Smooth muscle cell (in vitro differentiated cells): ENCODE data around the gene TOM1L2. TPM values are rescaled to one million over a fixed set of nuclear protein-coding genes. Genes with fewer than 3 reads are reported as not detected.

Source experiments
- DNase-seq: peaks from one replicate; lab custom pipeline; 2025; ENCODE audit not compliant: unreplicated experiment; lab: John Stamatoyannopoulos, UW
- H2AFZ ChIP-seq: fragments of 200-600 bp; sonication (generic); 2 replicates; pipeline ENCODE4 v1.6.0; 2016; ENCODE audit warnings: antibody characterized with exemption, low read depth, mild to moderate bottlenecking
- H3F3A ChIP-seq: fragments of 200-600 bp; sonication (generic); 2 replicates; pipeline ENCODE4 v1.6.0; 2017; ENCODE audit warnings: antibody characterized with exemption, low read depth
- H3K27ac ChIP-seq: fragments of 200-600 bp; sonication (generic); 2 replicates; pipeline ENCODE4 v1.5.1; 2016; ENCODE audit warnings: low read depth, mild to moderate bottlenecking
- H3K27me3 ChIP-seq: fragments of 200-600 bp; sonication (generic); 2 replicates; pipeline ENCODE4 v1.6.1; 2016; ENCODE audit warnings: low read depth, mild to moderate bottlenecking
- H3K36me3 ChIP-seq: fragments of 200-600 bp; sonication (generic); 2 replicates; pipeline ENCODE4 v1.5.1; 2016; ENCODE audit warnings: low read depth
- H3K4me1 ChIP-seq: fragments of 200-600 bp; sonication (generic); 2 replicates; pipeline ENCODE4 v1.5.1; 2016; ENCODE audit warnings: low read depth
- H3K4me2 ChIP-seq: fragments of 200-600 bp; sonication (generic); 2 replicates; pipeline ENCODE4 v1.6.0; 2016; ENCODE audit warnings: mild to moderate bottlenecking
- H3K4me3 ChIP-seq: fragments of 200-600 bp; sonication (generic); 2 replicates; pipeline ENCODE4 v1.5.1; 2016; ENCODE audit warnings: mild to moderate bottlenecking
- H3K79me2 ChIP-seq: fragments of 200-600 bp; sonication (generic); 2 replicates; pipeline ENCODE4 v1.6.0; 2016; ENCODE audit warnings: low read depth, mild to moderate bottlenecking
- H3K9ac ChIP-seq: fragments of 200-600 bp; sonication (generic); 2 replicates; pipeline ENCODE4 v1.6.0; 2016; ENCODE audit warnings: low read depth
- H3K9me3 ChIP-seq: fragments of 200-600 bp; sonication (generic); replicated peaks from 2 replicates; pipeline ENCODE4 v1.5.1; 2016; ENCODE audit warnings: low read depth
- H4K20me1 ChIP-seq: fragments of 200-600 bp; sonication (generic); 2 replicates; pipeline ENCODE4 v1.6.0; 2016; ENCODE audit warnings: low read depth
- WGBS: methylation state at CpG from one replicate; pipeline ENCODE4 v1.1.7; 2016; ENCODE audit warnings: low lambda C conversion rate; 5-methylcytosine and 5-hydroxymethylcytosine counted together
- polyA plus RNA-seq: library from polyadenylated mRNA; unstranded; fragments of >200 nt; fragmentation: Nextera tagmentation; extraction: Ambion mirVana; gene quantifications from 2 replicates; pipeline ENCODE4 v1.2.1, GENCODE V29; 2016
- total RNA-seq: library from RNA; depleted of rRNA; stranded (reverse); fragments of >200 nt; gene quantifications from 2 replicates; pipeline ENCODE4 v1.2.3, GENCODE V29; 2014
- TF ChIP-seq, protein P1 (sequence below): fragments of 200-600 bp; sonication (generic); IDR thresholded peaks from 2 replicates; pipeline ENCODE4 v1.5.1; 2017; ENCODE audit warnings: borderline replicate concordance, mild to moderate bottlenecking, antibody characterized with exemption; ENCODE audit not compliant: insufficient read depth, poor library complexity, severe bottlenecking

TOM1L2 gene
- total and polyA plus RNA-seq, 2 experiments from 2014 or later: 20.3 to 27.0 TPM

DNA sequence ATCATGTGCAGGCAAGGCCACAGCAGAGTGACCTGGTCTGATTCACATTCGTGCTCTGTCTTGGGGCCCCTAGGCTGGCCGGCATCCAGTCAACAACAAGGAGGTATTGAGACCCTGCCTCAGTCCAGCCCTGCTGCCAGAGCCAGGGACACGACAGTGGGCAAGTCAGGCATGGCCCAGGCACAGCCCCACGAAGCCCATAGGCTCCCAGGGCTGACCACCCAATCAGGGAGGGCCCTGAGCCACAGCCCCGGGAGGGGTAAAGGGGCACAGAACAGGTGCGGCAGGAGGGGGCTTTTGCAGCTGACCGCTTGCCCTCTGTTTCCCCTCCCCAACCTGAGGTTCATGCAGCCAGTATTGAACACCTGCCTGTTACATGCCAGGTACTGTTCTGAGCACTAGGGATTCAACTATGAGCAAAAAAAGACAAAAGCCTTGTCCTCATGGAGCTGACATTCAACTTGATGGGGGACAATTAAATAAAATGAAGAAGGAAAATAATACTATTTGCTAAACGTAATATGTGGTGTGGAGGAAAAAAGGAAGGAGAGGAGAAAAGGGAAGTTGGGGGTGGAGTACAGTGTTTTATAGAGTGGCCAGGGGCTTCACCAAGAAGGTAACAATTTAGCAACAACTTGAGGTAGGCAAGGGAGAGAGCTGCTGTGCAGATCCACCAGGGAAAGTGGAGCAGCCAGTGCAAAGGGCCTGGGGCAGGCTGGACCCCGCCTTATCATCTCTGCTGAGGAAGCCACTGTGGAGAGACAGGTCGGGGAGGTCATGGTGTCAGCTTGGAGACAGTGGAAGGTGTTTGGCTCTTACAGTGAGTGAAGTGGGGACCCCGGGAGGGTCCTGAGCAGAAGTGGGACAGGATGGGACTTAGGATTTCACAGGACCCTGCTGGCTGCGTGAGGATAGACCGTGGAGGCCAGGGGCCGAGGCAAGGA, 6.6 kb upstream of the TOM1L2 start:
- no peak overlapping the region for H3K9ac ChIP-seq

DNA sequence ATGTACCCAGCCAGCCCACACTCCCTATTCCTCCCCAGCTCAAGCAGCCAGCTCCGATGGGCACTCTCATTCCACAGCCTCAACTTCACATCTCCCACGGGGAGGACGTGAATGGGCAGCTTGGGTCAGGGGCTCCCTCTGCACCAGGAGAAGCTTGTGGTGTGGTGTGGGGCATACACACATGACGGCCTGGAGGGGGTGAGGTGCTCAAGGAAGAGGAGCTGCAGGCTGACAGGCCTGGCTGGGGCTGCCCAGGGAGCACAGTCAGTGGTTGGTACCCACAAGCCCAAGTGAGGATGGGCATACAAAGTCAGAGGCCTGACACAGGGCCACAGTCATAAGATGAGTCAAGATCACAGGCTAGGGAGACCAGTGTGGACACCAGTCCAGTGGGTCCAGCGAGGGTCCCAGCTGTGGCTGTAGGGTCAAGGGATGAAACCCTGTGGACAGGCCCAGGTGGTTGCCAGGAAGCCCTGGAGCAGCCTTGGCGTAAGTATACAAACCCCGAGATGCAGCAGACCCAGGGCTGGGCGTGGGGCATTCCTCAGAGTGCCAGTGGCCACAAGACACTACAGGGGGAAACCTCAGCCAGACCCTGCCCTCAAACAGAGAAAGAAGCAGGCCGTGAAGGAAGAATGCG, 4.9 kb upstream of the TOM1L2 start:
- no peak overlapping the region for H2AFZ ChIP-seq
- H4K20me1 ChIP-seq: no peaks in the 10 kb centered on the region
- no peak overlapping the region for H3K4me3 ChIP-seq
- H3K27me3 ChIP-seq: no peaks in the 10 kb centered on the region
- H3K27ac ChIP-seq: no peak overlapping the region
- H3K9ac ChIP-seq: no peak overlapping the region
- no peaks in the 10 kb centered on the region for H3K9me3 ChIP-seq
- H3F3A ChIP-seq: no peaks in the 10 kb centered on the region
- TF ChIP-seq, protein P1, sequence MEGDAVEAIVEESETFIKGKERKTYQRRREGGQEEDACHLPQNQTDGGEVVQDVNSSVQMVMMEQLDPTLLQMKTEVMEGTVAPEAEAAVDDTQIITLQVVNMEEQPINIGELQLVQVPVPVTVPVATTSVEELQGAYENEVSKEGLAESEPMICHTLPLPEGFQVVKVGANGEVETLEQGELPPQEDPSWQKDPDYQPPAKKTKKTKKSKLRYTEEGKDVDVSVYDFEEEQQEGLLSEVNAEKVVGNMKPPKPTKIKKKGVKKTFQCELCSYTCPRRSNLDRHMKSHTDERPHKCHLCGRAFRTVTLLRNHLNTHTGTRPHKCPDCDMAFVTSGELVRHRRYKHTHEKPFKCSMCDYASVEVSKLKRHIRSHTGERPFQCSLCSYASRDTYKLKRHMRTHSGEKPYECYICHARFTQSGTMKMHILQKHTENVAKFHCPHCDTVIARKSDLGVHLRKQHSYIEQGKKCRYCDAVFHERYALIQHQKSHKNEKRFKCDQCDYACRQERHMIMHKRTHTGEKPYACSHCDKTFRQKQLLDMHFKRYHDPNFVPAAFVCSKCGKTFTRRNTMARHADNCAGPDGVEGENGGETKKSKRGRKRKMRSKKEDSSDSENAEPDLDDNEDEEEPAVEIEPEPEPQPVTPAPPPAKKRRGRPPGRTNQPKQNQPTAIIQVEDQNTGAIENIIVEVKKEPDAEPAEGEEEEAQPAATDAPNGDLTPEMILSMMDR: no peak
- peaks cover 5% of the 10 kb centered on the region for H3K4me1 ChIP-seq
- 87% methylated on average over 10 of the region's 10 CpGs for WGBS
- no peaks in the 10 kb centered on the region for H3K79me2 ChIP-seq
- no peak overlapping the region for H3K4me2 ChIP-seq
- H3K36me3 ChIP-seq: no peaks in the 10 kb centered on the region
- DNase-seq: no peak

More for the DNA sequence above, 6.6 kb upstream of the TOM1L2 start:
- no peak overlapping the region for H3K4me3 ChIP-seq
- H3F3A ChIP-seq: no peaks in the 10 kb centered on the region
- H4K20me1 ChIP-seq: no peaks in the 10 kb centered on the region
- H2AFZ ChIP-seq: no peak overlapping the region
- H3K9me3 ChIP-seq: no peaks in the 10 kb centered on the region
- no peak overlapping the region for H3K4me2 ChIP-seq
- H3K4me1 ChIP-seq: no peaks in the 10 kb centered on the region
- TF ChIP-seq, protein P1: no peak
- no peak for DNase-seq
- no peaks in the 10 kb centered on the region for H3K27me3 ChIP-seq
- H3K79me2 ChIP-seq: no peaks in the 10 kb centered on the region
- WGBS: 91% methylated on average over 14 of the region's 14 CpGs
- no peak overlapping the region for H3K27ac ChIP-seq
- no peaks in the 10 kb centered on the region for H3K36me3 ChIP-seq

DNA sequence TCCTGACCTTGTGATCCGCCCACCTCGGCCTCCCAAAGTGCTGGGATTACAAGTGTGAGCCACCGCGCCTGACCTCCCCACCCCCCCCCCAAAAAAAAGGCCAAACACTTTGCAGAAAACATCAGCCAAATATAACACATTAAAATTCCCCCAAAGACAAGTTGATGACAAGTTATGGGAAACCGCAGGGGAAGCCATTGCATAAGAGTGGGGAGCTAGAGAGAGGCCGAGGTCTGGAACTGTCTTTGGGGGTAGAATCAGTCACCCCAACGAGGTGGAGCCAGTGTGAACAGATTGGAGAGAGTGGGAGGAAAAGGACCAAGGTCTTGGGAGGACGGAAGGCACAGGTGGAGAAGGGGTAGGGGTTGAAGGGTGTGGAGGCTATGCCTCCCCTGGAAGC, 3.2 kb upstream of the TOM1L2 start:
- no peaks in the 10 kb centered on the region for H3K9me3 ChIP-seq
- no peak overlapping the region for H3K27ac ChIP-seq
- peaks cover 12% of the 10 kb centered on the region for H4K20me1 ChIP-seq
- H3K4me1 ChIP-seq: peaks cover 11% of the 10 kb centered on the region
- no peak overlapping the region for H3K4me2 ChIP-seq
- no peaks in the 10 kb centered on the region for H3K27me3 ChIP-seq
- no peaks in the 10 kb centered on the region for H3K36me3 ChIP-seq
- no peak overlapping the region for H3K4me3 ChIP-seq
- no peak for DNase-seq
- peaks cover 15% of the 10 kb centered on the region for H3K79me2 ChIP-seq
- H3F3A ChIP-seq: no peaks in the 10 kb centered on the region
- WGBS: 83% methylated on average over 8 of the region's 8 CpGs
- no peak overlapping the region for H2AFZ ChIP-seq
- TF ChIP-seq, protein P1: no peak
- H3K9ac ChIP-seq: no peak overlapping the region
